HepG2 (cell line): ENCODE measurements around the gene ARHGAP21. TPM values are rescaled to one million over a fixed set of nuclear protein-coding genes. Genes with fewer than 3 reads are reported as not detected.
A peak's percentile ranks its signal among the peaks of the same experiment; 100 is the strongest.

ENCODE experiments used
- ATAC-seq: fragments of 200-7000 bp; cut with Tn5 transposase; 3 replicates; pipeline ENCODE4 v1.9.1; 2020; ENCODE audit warnings: mild to moderate bottlenecking, moderate library complexity
- BruUV-seq: library from RNA; stranded (reverse); fragments of 400-500 nt; replicated peaks from 2 replicates; lab custom pipeline; 2021; lab: Mats Ljungman, UMichigan
- CTCF ChIA-PET: fragments of 300-600 bp; formaldehyde crosslinking; extraction: SDS; loops from one replicate; lab custom pipeline; 2021; ENCODE audit warnings: low total read pairs, inconsistent platforms, low intra/inter-chr PET ratio; lab: Yijun Ruan, JAX
- POLR2A ChIA-PET: fragments of 350-600 bp; sonication (Branson Sonifier 250); formaldehyde crosslinking; loops from one replicate; lab custom pipeline; 2020; ENCODE audit warnings: antibody characterized with exemption, inconsistent platforms; lab: Yijun Ruan, JAX
- DNase-seq: peaks from one replicate; pipeline ENCODE4 v3.0.0-alpha.2; 2015; ENCODE audit warnings: low spot score
- FAIRE-seq: peaks from 3 replicates; lab custom pipeline; 2011; peaks lifted over from hg19 to GRCh38; lab: Jason Lieb, UNC
- H2AFZ ChIP-seq: one replicate; pipeline ENCODE4 v1.6.1; 2011; ENCODE audit warnings: low read length, inconsistent platforms
- H3K27ac ChIP-seq: fragments of 300-600 bp; 3 replicates; pipeline ENCODE4 v1.8.0; 2011; ENCODE audit warnings: mixed run types, mild to moderate bottlenecking, mixed read lengths, low read length, inconsistent platforms; ENCODE audit not compliant: insufficient read depth; ENCODE audit errors: extremely low read length
- H3K27me3 ChIP-seq, 2 experiments: fragments of 200-600 bp in 1 of 2; 2 replicates in 1 of 2; 3 replicates in 1 of 2; pipeline versions ENCODE4 v1.6.0 to v1.8.0; 2011; ENCODE audit warnings: low read length in 2 of 2, mild to moderate bottlenecking in 2 of 2, moderate library complexity in 2 of 2, inconsistent platforms in 1 of 2; ENCODE audit not compliant: insufficient read depth in 2 of 2, control insufficient read depth in 1 of 2
- H3K36me3 ChIP-seq, 2 experiments: fragments of 200-600 bp in 1 of 2; replicated peaks in 1 of 2; 2 replicates in 1 of 2; 3 replicates in 1 of 2; pipeline versions ENCODE4 v1.5.1 to v1.8.0; 2011; ENCODE audit warnings: low read length in 2 of 2, inconsistent platforms in 1 of 2; ENCODE audit not compliant: insufficient read depth in 2 of 2, control insufficient read depth in 1 of 2
- H3K4me1 ChIP-seq: 2 replicates; pipeline ENCODE4 v1.5.1; 2012; ENCODE audit warnings: low read length, inconsistent platforms; ENCODE audit not compliant: insufficient read depth
- H3K4me2 ChIP-seq: 2 replicates; pipeline ENCODE4 v1.6.0; 2011; ENCODE audit warnings: low read depth, low read length, inconsistent platforms
- H3K4me3 ChIP-seq, 3 experiments: fragments of 200-600 bp in 1 of 3; sonication (generic), shearing (Covaris generic) in 1 of 3; replicated peaks in 1 of 3; 2 replicates each; pipeline ENCODE4 v1.5.1; 2011 to 2016; ENCODE audit warnings: low read length in 3 of 3, inconsistent platforms in 2 of 3, low read depth in 2 of 3, mild to moderate bottlenecking in 2 of 3, control low read depth in 1 of 3, mixed read lengths in 1 of 3; ENCODE audit not compliant: insufficient read depth in 1 of 3
- H3K79me2 ChIP-seq: one replicate; pipeline ENCODE4 v1.6.1; 2011; ENCODE audit warnings: low read length, inconsistent platforms; ENCODE audit not compliant: insufficient read depth
- H3K9ac ChIP-seq: 2 replicates; pipeline ENCODE4 v1.6.0; 2011; ENCODE audit warnings: mild to moderate bottlenecking, low read depth, low read length, inconsistent platforms; ENCODE audit not compliant: insufficient read depth
- H3K9me3 ChIP-seq: 2 replicates; pipeline ENCODE4 v1.5.1; 2012; ENCODE audit warnings: mild to moderate bottlenecking, low read length
- H4K20me1 ChIP-seq: 2 replicates; pipeline ENCODE4 v1.6.0; 2011; ENCODE audit warnings: inconsistent platforms, mild to moderate bottlenecking, low read length, moderate library complexity; ENCODE audit not compliant: insufficient read depth
- ARID2 ChIP-seq: sonication (generic); formaldehyde crosslinking; IDR thresholded peaks from 2 replicates; pipeline ENCODE4 v1.8.1; 2022; ENCODE audit warnings: mild to moderate bottlenecking, missing genetic modification reagents, borderline replicate concordance
- ATF4 ChIP-seq, 2 experiments: fragments of 450-650 bp in 1 of 2; sonication (generic) in 1 of 2; formaldehyde crosslinking; IDR thresholded peaks; 2 replicates each; pipeline versions ENCODE4 v1.5.0 to v1.8.0; 2020 to 2022; ENCODE audit warnings: mild to moderate bottlenecking in 1 of 2, missing genetic modification reagents in 1 of 2
- ATM ChIP-seq: fragments of 450-650 bp; IDR thresholded peaks from 2 replicates; pipeline ENCODE4 v1.7.1; 2017; ENCODE audit warnings: mild to moderate bottlenecking, borderline replicate concordance
- CBX1 ChIP-seq: IDR thresholded peaks from one replicate; pipeline ENCODE4 v1.6.1; 2016; ENCODE audit warnings: antibody characterized with exemption, low read depth
- CREM ChIP-seq, 2 experiments: sonication (generic) in 1 of 2; formaldehyde crosslinking in 1 of 2; IDR thresholded peaks; 2 replicates each; pipeline versions ENCODE4 v1.4.0 to v1.6.1; 2016 to 2020; ENCODE audit warnings: antibody characterized with exemption in 1 of 2, mild to moderate bottlenecking in 1 of 2, missing genetic modification reagents in 1 of 2
- CTCF ChIP-seq: sonication (generic); formaldehyde crosslinking; IDR thresholded peaks from 2 replicates; pipeline ENCODE4 v1.5.0; 2020; ENCODE audit warnings: mild to moderate bottlenecking, missing genetic modification reagents, moderate library complexity
- ELF1 ChIP-seq: sonication (generic); formaldehyde crosslinking; IDR thresholded peaks from 2 replicates; pipeline ENCODE4 v1.4.0; 2020; ENCODE audit warnings: missing genetic modification reagents
- ESRRA ChIP-seq: sonication (generic); formaldehyde crosslinking; IDR thresholded peaks from 2 replicates; pipeline ENCODE4 v1.5.1; 2020; ENCODE audit warnings: mild to moderate bottlenecking, low read depth, missing genetic modification reagents
- FOXO1 ChIP-seq: sonication (generic); formaldehyde crosslinking; IDR thresholded peaks from 2 replicates; pipeline ENCODE4 v1.4.0; 2020; ENCODE audit warnings: missing genetic modification reagents
- FOXP1 ChIP-seq, 2 experiments: fragments of 450-650 bp in 1 of 2; IDR thresholded peaks; 2 replicates each; pipeline ENCODE4 v1.6.1; 2017 to 2018; ENCODE audit warnings: antibody characterized with exemption in 1 of 2
- GATAD2A ChIP-seq: IDR thresholded peaks from 2 replicates; pipeline ENCODE4 v1.6.1; 2016
- HNRNPK ChIP-seq: fragments of 200-400 bp; formaldehyde crosslinking; IDR thresholded peaks from 2 replicates; pipeline ENCODE4 v1.6.1; 2018; ENCODE audit warnings: low read length, low read depth, moderate library complexity, mild to moderate bottlenecking; ENCODE audit not compliant: poor library complexity, severe bottlenecking
- KDM6A ChIP-seq: IDR thresholded peaks from 2 replicates; pipeline ENCODE4 v1.6.1; 2016; ENCODE audit warnings: low read depth
- LBX2 ChIP-seq: sonication (generic); formaldehyde crosslinking; IDR thresholded peaks from 2 replicates; pipeline ENCODE4 v1.5.0; 2020; ENCODE audit warnings: missing genetic modification reagents, mild to moderate bottlenecking, borderline replicate concordance
- MAFK ChIP-seq, 2 experiments: IDR thresholded peaks in 1 of 2; conservative IDR thresholded peaks in 1 of 2; 2 replicates each; pipeline ENCODE4 v1.6.1; 2011; ENCODE audit warnings: improper control_type of control experiment in 2 of 2, low read length in 2 of 2
- NFIC ChIP-seq: IDR thresholded peaks from 2 replicates; pipeline ENCODE4 v1.6.1; 2012; ENCODE audit warnings: mild to moderate bottlenecking, low read length, inconsistent platforms
- THYN1 ChIP-seq: sonication (generic); formaldehyde crosslinking; IDR thresholded peaks from 2 replicates; pipeline ENCODE4 v1.8.1; 2023; ENCODE audit warnings: low read depth, mild to moderate bottlenecking, moderate library complexity, missing genetic modification reagents, borderline replicate concordance
- ZNF546 ChIP-seq: sonication (generic); formaldehyde crosslinking; conservative IDR thresholded peaks from 2 replicates; pipeline ENCODE4 v1.8.1; 2023; ENCODE audit warnings: mild to moderate bottlenecking, missing genetic modification reagents
- ZNF564 ChIP-seq: sonication (generic); formaldehyde crosslinking; IDR thresholded peaks from 2 replicates; pipeline ENCODE4 v1.8.1; 2023; ENCODE audit warnings: mild to moderate bottlenecking, missing genetic modification reagents
- ZNF691 ChIP-seq: sonication (generic); formaldehyde crosslinking; IDR thresholded peaks from 2 replicates; pipeline ENCODE4 v1.4.0; 2020; ENCODE audit warnings: missing genetic modification reagents, low read depth, mild to moderate bottlenecking, borderline replicate concordance
- WGBS: methylation state at CpG from one replicate; pipeline ENCODE4 v1.1.6; 2017; ENCODE audit warnings: low lambda C conversion rate; 5-methylcytosine and 5-hydroxymethylcytosine counted together
- in situ Hi-C: cut with HindIII; loops from 2 replicates; pipeline ENCODE4 v1.10.0; 2017; ENCODE audit warnings: low pct_unique_long_range_greater_than_20kb; ENCODE audit not compliant: extremely low pct_ligation_motif_present
- intact Hi-C: fragments of 100-400 bp; cut with micrococcal nuclease; formaldehyde crosslinking; loops from one replicate; pipeline ENCODE4 v1.10.0; 2022; ENCODE audit not compliant: unreplicated experiment
- polyA plus RNA-seq, 8 experiments: library from polyadenylated mRNA; depleted of rRNA in 3 of 8; stranded (reverse) in 7 of 8; unstranded in 1 of 8; fragments of >200 nt; fragmentation: Illumina TruSeq in 4 of 8; extraction: Trizol in 4 of 8; gene quantifications; 2 replicates each; pipeline versions ENCODE4 v1.2.1 to v1.2.3, GENCODE V29; 2011 to 2016; ENCODE audit warnings: low read depth in 4 of 8, missing spikeins in 1 of 8, mixed read lengths in 1 of 8; ENCODE audit not compliant: insufficient read depth in 1 of 8
- total RNA-seq, 5 experiments: library from RNA; depleted of rRNA; stranded (reverse); fragments of >200 nt; fragmentation: Illumina TruSeq; extraction: Trizol; gene quantifications; 2 replicates each; pipeline ENCODE4 v1.2.3, GENCODE V29; 2016; ENCODE audit warnings: low read depth in 1 of 5

The ARHGAP21 gene
- total and polyA plus RNA-seq, 2 of the 13 experiments (the other 11 are each of a cell fraction or from before 2014, with no cell fraction given) = 23.9 to 26.6 TPM

GRCh38 chr10:24718031-24718855 lies 5.4 kb downstream of the ARHGAP21 start:
- ChIA-PET POLR2A (no interaction called here), CTCF (no interaction called here)
- TF ChIP-seq CBX1 = no peak
- no peak for TF ChIP-seq ARID2 (CRISPR knock-in tag)
- TF ChIP-seq FOXP1 (IDR thresholded peaks at IDR 0.05) = no peak
- peak; percentile 23; the same call in 1 of the 2 replicates for TF ChIP-seq FOXP1 (CRISPR knock-in tag; IDR thresholded peaks at IDR 0.05)
- no peak for TF ChIP-seq ESRRA (CRISPR knock-in tag)
- TF ChIP-seq KDM6A (CRISPR knock-in tag) = no peak
- peak in 1 of 2 experiments; percentile 23; a peak in 1 of 4 replicates for TF ChIP-seq MAFK (conservative IDR thresholded peaks at IDR 0.05 in 1 of 2, IDR thresholded peaks at IDR 0.05 in 1 of 2; ENCODE audit: low read length in 2 of 2)
- peak in 1 of 2 experiments; percentile 89; a peak in 2 of 4 replicates for TF ChIP-seq ATF4 (CRISPR knock-in tag; IDR thresholded peaks at IDR 0.05)
- no peak; the same call in 1 of the 2 replicates for TF ChIP-seq CREM (IDR thresholded peaks at IDR 0.05)
- TF ChIP-seq CREM (CRISPR knock-in tag; IDR thresholded peaks at IDR 0.05) = no peak
- no peak for TF ChIP-seq ZNF691
- TF ChIP-seq THYN1 (CRISPR knock-in tag) = no peak
- peak; percentile 69 for TF ChIP-seq GATAD2A
- TF ChIP-seq ZNF546 = no peak
- no peak for TF ChIP-seq ZNF564 (CRISPR knock-in tag)
- TF ChIP-seq NFIC = no peak
- no peak for TF ChIP-seq CTCF (CRISPR knock-in tag)
- TF ChIP-seq FOXO1 (CRISPR knock-in tag) = no peak
- TF ChIP-seq HNRNPK = no peak
- no peak for TF ChIP-seq ELF1 (CRISPR knock-in tag)
- no peak for TF ChIP-seq ATM
- TF ChIP-seq LBX2 = no peak

More at GRCh38 chr10:24718031-24718855, 5.4 kb downstream of the ARHGAP21 start:
- ATAC-seq = 0 out of 3 replicates have a peak, but pooled peaks have one; percentile 14
- intact Hi-C loops (no loop called here), in situ Hi-C loops (no loop called here)
- no peak for FAIRE-seq
- Histone ChIP-seq H4K20me1 (peaks cover 21% of the 10 kb centered on the region), H3K79me2 (peaks cover 90% of the 10 kb centered on the region), H3K9me3 (no peaks in the 10 kb centered on the region), H3K27ac (peak overlapping the region; percentile 46), H3K4me3 (peak overlapping the region; percentile 38 to 81 (median 66); a peak in 5 of 6 replicates), H3K4me2 (peak overlapping the region; percentile 87), H3K36me3 (peaks cover 0 to 4% of the 10 kb centered on the region in 2 experiments; a peak in 1 of 5 replicates), H3K9ac (peak overlapping the region; percentile 17; the same call in 1 of the 2 replicates), H3K27me3 (no peaks in the 10 kb centered on the region), H2AFZ (no peak overlapping the region), H3K4me1 (peaks cover 45% of the 10 kb centered on the region)
- BruUV-seq = no TSS peak
- WGBS = 50% methylated on average over 10 of the region's 10 CpGs
- DNase-seq = peak; percentile 62
